Mesothelial cell of epicardium (in vitro differentiated cells): ENCODE data around the gene FOXI2. TPM values are rescaled to one million over a fixed set of nuclear protein-coding genes. Genes with fewer than 3 reads are reported as not detected.
A peak's percentile ranks its signal among the peaks of the same experiment; 100 is the strongest.

Source experiments
- DNase-seq, 2 experiments: peaks; one replicate each; pipeline ENCODE4 v3.0.0; 2021; ENCODE audit warnings: low spot score in 2 of 2; ENCODE audit not compliant: unreplicated experiment in 2 of 2
- H3K27ac Mint-ChIP-seq: 2 replicates; pipeline ENCODE4 v1.8.0; 2021; ENCODE audit warnings: mixed read lengths
- H3K27me3 Mint-ChIP-seq: 2 replicates; pipeline ENCODE4 v1.8.0; 2021; ENCODE audit warnings: low read depth, mixed read lengths
- H3K36me3 Mint-ChIP-seq: 2 replicates; pipeline ENCODE4 v1.8.0; 2021; ENCODE audit warnings: mixed read lengths
- H3K4me1 Mint-ChIP-seq: 2 replicates; pipeline ENCODE4 v1.8.0; 2021; ENCODE audit warnings: mixed read lengths
- H3K4me3 Mint-ChIP-seq: 2 replicates; pipeline ENCODE4 v1.8.0; 2021; ENCODE audit warnings: mild to moderate bottlenecking, moderate library complexity, mixed read lengths
- H3K9me3 Mint-ChIP-seq: 2 replicates; pipeline ENCODE4 v1.8.0; 2021; ENCODE audit warnings: mixed read lengths
- CTCF ChIP-seq: fragments of 200-600 bp; sonication (generic); IDR thresholded peaks from one replicate; pipeline ENCODE4 v1.5.0; 2021; ENCODE audit warnings: antibody characterized with exemption; ENCODE audit not compliant: unreplicated experiment
- total RNA-seq: library from RNA; stranded (reverse); gene quantifications from 3 replicates; pipeline ENCODE4 v1.2.1, GENCODE V29; 2021

The FOXI2 gene
- total RNA-seq, 1 donor from 2014 or later, result not detected

- H3K27ac Mint-ChIP-seq, result no peak overlapping the region
- H3K4me3 Mint-ChIP-seq, result no peak overlapping the region
- H3K27me3 Mint-ChIP-seq, result peaks cover 51% of the 10 kb centered on the region
- H3K4me1 Mint-ChIP-seq, result no peaks in the 10 kb centered on the region
- no peak for DNase-seq
- H3K9me3 Mint-ChIP-seq, result peaks cover 3% of the 10 kb centered on the region
- no peak for TF ChIP-seq CTCF
- no peaks in the 10 kb centered on the region for H3K36me3 Mint-ChIP-seq
Observed at GRCh38 chr10:127698886-127699285, 38.1 kb upstream of the FOXI2 start.

GRCh38 chr10:127699311-127699710 lies 37.7 kb upstream of the FOXI2 start:
- Mint-ChIP-seq H3K27ac (no peak overlapping the region), H3K9me3 (peaks cover 3% of the 10 kb centered on the region), H3K4me1 (no peaks in the 10 kb centered on the region), H3K27me3 (peaks cover 51% of the 10 kb centered on the region), H3K36me3 (no peaks in the 10 kb centered on the region), H3K4me3 (no peak overlapping the region)
- no peak for DNase-seq
- no peak for TF ChIP-seq CTCF

- no peaks in the 10 kb centered on the region for H3K36me3 Mint-ChIP-seq
- no peak for DNase-seq
- peaks cover 3% of the 10 kb centered on the region for H3K9me3 Mint-ChIP-seq
- TF ChIP-seq CTCF, result no peak
- peaks cover 58% of the 10 kb centered on the region for H3K27me3 Mint-ChIP-seq
- H3K27ac Mint-ChIP-seq, result no peak overlapping the region
- H3K4me3 Mint-ChIP-seq, result no peak overlapping the region
- no peaks in the 10 kb centered on the region for H3K4me1 Mint-ChIP-seq
Observed at GRCh38 chr10:127702271-127702670, 34.7 kb upstream of the FOXI2 start.

GRCh38 chr10:127715249-127715648 lies 21.7 kb upstream of the FOXI2 start:
- Mint-ChIP-seq H3K9me3 (peaks cover 4% of the 10 kb centered on the region), H3K4me3 (no peak overlapping the region), H3K36me3 (no peaks in the 10 kb centered on the region), H3K4me1 (no peaks in the 10 kb centered on the region), H3K27me3 (peaks cover 30% of the 10 kb centered on the region), H3K27ac (no peak overlapping the region)
- TF ChIP-seq CTCF, result no peak
- DNase-seq, result no peak

GRCh38 chr10:127715782-127716378 lies 21.1 kb upstream of the FOXI2 start:
- Mint-ChIP-seq H3K4me1 (no peaks in the 10 kb centered on the region), H3K27me3 (peaks cover 31% of the 10 kb centered on the region), H3K27ac (no peak overlapping the region), H3K4me3 (no peak overlapping the region), H3K36me3 (no peaks in the 10 kb centered on the region), H3K9me3 (no peaks in the 10 kb centered on the region)
- DNase-seq, result no peak
- peak; percentile 23 for TF ChIP-seq CTCF

GRCh38 chr10:127720142-127720541 lies 16.8 kb upstream of the FOXI2 start:
- peaks cover 20% of the 10 kb centered on the region for H3K9me3 Mint-ChIP-seq
- no peak overlapping the region for H3K4me3 Mint-ChIP-seq
- no peak overlapping the region for H3K27ac Mint-ChIP-seq
- no peak for DNase-seq
- peaks cover 59% of the 10 kb centered on the region for H3K27me3 Mint-ChIP-seq
- TF ChIP-seq CTCF, result no peak
- no peaks in the 10 kb centered on the region for H3K36me3 Mint-ChIP-seq
- H3K4me1 Mint-ChIP-seq, result no peaks in the 10 kb centered on the region
